ENCODE measurements around the gene POLR1A. TPM values are rescaled to one million over a fixed set of nuclear protein-coding genes. Genes with fewer than 3 reads are reported as not detected.

The POLR1A gene
- total and polyA plus RNA-seq, 2 donors (not counting 3 experiments of a cell fraction or from before 2014, with no cell fraction given) = 7.6 to 40.7 TPM

DNA sequence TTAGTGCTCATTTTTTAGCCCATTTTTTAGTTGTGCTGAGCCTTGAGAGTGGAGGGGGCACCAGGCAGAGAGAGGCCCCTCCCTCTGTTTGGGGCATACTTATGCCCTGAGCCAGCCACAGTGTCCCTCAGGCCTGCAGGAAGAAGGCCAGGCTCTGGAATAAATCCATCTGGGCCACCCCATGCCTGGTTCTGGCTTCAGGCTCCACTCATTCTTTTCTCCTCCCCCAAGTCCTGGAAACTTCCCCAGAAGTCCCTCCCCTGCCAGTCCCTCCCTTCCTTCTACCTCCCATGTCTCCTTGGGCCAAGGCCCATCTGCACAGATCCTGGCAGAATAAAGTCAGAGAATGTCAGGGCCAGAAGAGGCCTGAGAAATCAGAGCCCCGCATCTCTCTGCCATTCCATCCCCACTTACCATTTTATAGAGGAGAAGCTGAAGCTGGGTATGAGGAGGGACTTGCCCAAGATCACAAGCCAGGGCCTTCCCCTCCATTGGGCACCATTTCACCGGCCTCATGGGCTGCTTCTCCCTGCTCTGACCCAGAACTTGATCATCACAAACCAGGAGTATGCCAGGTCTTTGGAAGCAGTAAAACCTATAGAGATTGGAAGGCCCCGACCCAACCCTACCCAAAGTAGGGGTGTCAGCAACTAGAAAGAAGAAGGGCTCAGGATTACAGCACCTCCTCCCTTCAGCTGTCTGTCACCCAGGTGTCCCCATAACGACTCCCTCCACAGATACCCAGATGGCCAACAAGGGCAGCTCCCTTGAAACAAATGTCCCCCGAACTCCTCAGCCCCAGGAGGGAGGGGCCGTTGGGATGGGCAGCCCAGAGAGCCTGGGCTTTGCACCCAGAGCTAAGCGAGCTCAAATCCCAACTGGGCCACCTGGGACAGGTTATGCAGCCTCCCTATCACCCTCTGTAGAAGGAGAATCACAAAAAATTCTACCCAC is 108.4 kb downstream of the POLR1A start:
- no peaks in the 10 kb centered on the region for H3K9me1 ChIP-seq (replicated peaks; ENCODE audit: control insufficient read depth, extremely low read depth, insufficient read depth, low read length)
- no peaks in the 10 kb centered on the region for H3K27me3 ChIP-seq (ENCODE audit: control insufficient read depth in 2 of 2, insufficient read depth in 2 of 2, low read length in 2 of 2)
- H3K4me2 ChIP-seq (ENCODE audit: insufficient read depth, low read length) = no peak overlapping the region
- POLR2A ChIA-PET = no interaction called here
- no peaks in the 10 kb centered on the region for H3K36me3 ChIP-seq (ENCODE audit: control insufficient read depth in 2 of 2, extremely low read depth in 1 of 2, insufficient read depth in 2 of 2, low read length in 2 of 2)
- BruUV-seq (replicated peaks) = no TSS peak
- H3K27ac ChIP-seq (ENCODE audit: insufficient read depth, low read depth, low read length) = no peak overlapping the region
- H4K20me1 ChIP-seq (replicated peaks; ENCODE audit: control insufficient read depth, extremely low read depth, insufficient read depth, low read length) = no peaks in the 10 kb centered on the region
- H3K4me1 ChIP-seq (ENCODE audit: control insufficient read depth, extremely low read depth, insufficient read depth, low read length) = peaks cover 14% of the 10 kb centered on the region
- no peak for FAIRE-seq
- no peak overlapping the region for H3K4me3 ChIP-seq (replicated peaks in 1 of 3; ENCODE audit: insufficient read depth in 1 of 3, low read depth in 1 of 3, low read length in 3 of 3)
- CTCF ChIA-PET = interaction anchor here (1.7 kb wide), 1 partner anchor 169 kb away, joined by 4 read pairs; no protein-coding TSS in a partner anchor
- H3K9me3 ChIP-seq (replicated peaks; ENCODE audit: control insufficient read depth, insufficient read depth, low read length) = no peaks in the 10 kb centered on the region
- no peak for DNase-seq (ENCODE audit: low read depth, low spot score)
- H2AFZ ChIP-seq (ENCODE audit: low read depth, low read length) = no peak overlapping the region
- no peaks in the 10 kb centered on the region for H3K79me2 ChIP-seq (ENCODE audit: control insufficient read depth, insufficient read depth, low read length)
- dilution Hi-C loops (cut with MboI; ENCODE audit: extremely low pct_ligation_motif_present, low sequenced_read_pairs) = no loop called here
- no peak overlapping the region for H3K9ac ChIP-seq (replicated peaks; ENCODE audit: extremely low read depth, insufficient read depth, low read length)
- TF ChIP-seq CTCF (IDR thresholded peaks at IDR 0.05; ENCODE audit: extremely low read depth in 1 of 2, insufficient read depth in 1 of 2, low read depth in 1 of 2, low read length in 2 of 2) = no peak
- TF ChIP-seq FOS (IDR thresholded peaks at IDR 0.05; ENCODE audit: borderline replicate concordance, insufficient read depth, low read length) = no peak
- no peak for TF ChIP-seq MAX (IDR thresholded peaks at IDR 0.05; ENCODE audit: insufficient read depth, insufficient read length)
- TF ChIP-seq POLR2A (IDR thresholded peaks at IDR 0.05; ENCODE audit: low read depth, low read length) = no peak
- TF ChIP-seq MYC (IDR thresholded peaks at IDR 0.05; ENCODE audit: low read depth, low read length) = no peak
- TF ChIP-seq EZH2 (IDR thresholded peaks at IDR 0.05; ENCODE audit: borderline replicate concordance, low read depth, low read length, severe bottlenecking) = no peak
- no peak for TF ChIP-seq GATA2 (IDR thresholded peaks at IDR 0.05; ENCODE audit: insufficient read depth, insufficient read length, low read depth, low read length)
- no peak for TF ChIP-seq JUN (IDR thresholded peaks at IDR 0.05; ENCODE audit: borderline replicate concordance, insufficient read depth, insufficient read length, low read depth)
- TF ChIP-seq POLR2AphosphoS5 (IDR thresholded peaks at IDR 0.05; ENCODE audit: insufficient read depth, low read depth, low read length) = no peak
- intact Hi-C loops (cut with micrococcal nuclease) = no loop called here

Measured in endothelial cell of umbilical vein (primary cell).